NCI-H2196 treated with DMSO at 0.1 percent for 48 hours (cell line): ENCODE results near the gene KHK.
"Not testable (repeated sequence)": the region's sequence is repeated elsewhere in the genome, so short reads cannot be mapped to it uniquely, and the experiment has no call there.

Experiments used
- DNase-seq: peaks from one replicate; lab custom pipeline; 2025; ENCODE audit not compliant: unreplicated experiment; lab: John Stamatoyannopoulos, UW

Gene KHK

DNA sequence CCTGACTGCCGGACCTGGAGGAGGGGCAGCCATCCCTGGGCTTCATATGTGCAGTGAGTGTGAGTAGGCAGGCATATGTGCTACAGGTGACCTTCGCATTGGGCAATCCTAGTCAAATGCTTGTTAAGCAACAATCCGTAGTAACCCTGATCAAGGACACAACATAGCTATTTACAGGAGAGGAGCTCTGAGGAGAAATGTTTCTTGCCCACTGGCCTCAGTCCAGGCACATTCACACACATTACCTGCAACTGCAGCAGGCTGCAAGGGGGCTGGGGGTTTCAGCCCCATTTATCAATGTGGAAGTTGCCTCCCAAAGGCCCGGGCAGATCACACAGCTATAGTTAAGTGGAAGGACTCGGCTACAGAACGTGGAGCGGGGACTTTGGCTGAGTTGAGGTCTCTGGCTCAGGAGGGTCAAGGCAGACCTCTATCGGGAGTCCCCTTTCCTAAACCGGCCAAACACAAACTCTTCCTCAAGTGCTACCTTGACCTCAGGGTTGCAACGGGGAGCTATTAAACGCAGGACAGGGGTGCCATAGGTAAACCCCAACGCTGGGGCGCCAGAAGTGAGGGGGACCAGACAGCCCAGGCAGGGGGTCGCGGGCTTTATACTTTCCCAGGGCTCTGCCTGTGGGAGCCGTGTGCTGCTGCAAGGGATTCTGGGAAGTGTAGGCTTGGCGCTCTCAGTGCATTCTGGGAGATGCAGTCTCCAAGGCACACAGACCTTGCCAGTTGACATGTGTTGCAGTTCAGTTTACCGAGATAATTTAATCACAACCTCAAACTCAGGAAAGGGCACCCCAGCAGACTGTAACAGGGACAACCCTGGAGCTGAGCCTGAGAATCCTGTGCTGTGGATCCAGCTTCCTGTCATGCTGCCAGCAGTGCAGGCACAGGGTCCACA is 9.4 kb downstream of the KHK start:
- no peak for DNase-seq

DNA sequence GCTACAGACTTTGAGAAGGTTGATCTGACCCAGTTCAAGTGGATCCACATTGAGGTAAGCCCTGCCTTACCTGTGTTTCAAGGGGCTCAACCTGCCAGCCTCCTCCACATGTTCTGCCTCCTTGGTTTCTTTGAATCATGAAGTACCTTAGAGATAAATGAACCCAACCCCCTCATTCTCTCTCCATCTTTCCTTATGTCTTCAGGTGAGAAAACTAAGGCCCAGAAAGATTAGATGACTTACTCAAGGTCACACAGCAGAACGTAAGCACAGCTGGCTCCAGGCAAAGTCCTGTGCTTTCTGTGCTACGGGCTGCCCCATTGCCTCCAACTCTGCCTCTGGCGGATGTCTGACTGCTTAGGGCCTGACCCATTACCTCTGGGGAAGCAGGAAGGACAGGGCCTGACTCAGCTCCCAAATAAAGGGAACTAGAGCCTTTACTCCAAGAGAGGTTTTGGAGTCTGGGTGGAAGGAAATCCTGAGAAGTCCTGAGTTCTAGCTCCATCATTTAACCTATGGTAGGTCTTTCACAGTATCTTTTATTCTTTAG is 10.3 kb downstream of the KHK start:
- DNase-seq: no peak

DNA sequence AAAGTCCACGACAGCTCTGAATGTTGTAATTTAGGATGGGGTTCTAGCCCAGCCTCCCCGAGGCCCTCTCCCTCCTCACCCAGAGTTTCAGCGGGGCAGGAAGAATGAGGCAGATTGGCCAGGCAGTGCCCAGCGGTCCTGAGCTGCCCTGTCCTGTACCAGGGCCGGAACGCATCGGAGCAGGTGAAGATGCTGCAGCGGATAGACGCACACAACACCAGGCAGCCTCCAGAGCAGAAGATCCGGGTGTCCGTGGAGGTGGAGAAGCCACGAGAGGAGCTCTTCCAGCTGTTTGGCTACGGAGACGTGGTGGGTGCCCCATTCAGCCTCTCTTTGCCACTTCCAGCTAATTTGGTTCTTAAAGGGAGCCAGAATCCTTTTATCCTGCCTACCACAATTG is 10.8 kb downstream of the KHK start:
- no peak for DNase-seq

DNA sequence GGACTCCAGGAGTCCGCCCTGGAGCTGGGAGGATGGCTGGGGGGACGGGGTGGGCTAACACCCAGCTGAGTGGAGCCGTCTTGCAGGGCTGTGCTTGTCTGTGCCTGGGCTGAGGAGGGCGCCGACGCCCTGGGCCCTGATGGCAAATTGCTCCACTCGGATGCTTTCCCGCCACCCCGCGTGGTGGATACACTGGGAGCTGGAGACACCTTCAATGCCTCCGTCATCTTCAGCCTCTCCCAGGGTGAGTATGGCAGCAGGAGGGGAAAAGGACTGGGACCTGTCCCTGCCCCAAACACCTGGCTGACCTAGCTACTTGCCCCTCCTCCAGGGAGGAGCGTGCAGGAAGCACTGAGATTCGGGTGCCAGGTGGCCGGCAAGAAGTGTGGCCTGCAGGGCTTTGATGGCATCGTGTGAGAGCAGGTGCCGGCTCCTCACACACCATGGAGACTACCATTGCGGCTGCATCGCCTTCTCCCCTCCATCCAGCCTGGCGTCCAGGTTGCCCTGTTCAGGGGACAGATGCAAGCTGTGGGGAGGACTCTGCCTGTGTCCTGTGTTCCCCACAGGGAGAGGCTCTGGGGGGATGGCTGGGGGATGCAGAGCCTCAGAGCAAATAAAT is 12.9 kb downstream of the KHK start:
- DNase-seq: no peak

DNA sequence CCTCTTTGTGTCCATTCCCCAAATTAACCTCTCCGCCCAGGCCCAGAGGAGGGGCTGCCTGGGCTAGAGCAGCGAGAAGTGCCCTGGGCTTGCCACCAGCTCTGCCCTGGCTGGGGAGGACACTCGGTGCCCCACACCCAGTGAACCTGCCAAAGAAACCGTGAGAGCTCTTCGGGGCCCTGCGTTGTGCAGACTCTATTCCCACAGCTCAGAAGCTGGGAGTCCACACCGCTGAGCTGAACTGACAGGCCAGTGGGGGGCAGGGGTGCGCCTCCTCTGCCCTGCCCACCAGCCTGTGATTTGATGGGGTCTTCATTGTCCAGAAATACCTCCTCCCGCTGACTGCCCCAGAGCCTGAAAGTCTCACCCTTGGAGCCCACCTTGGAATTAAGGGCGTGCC is 13.5 kb downstream of the KHK start:
- no peak for DNase-seq

DNA sequence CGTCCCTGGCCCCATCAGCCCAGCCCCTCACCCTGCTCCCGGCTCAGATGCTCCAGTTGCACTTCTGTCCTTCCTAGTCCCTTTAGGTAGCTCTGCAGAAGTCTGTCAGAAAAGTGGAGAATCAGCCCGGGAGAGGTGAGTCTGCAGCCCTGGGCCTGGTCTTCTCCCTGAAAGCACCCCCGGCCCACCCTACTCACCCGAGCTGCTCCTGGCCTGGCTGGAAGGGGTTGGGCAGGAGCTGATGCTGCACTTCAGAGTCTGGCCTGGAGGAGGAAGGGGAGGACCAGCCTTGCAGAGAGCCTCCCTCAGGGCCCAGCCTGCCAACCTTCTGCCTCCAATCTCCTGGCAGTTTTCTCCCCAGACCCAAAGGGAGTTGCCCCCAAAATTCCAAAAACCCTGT is 15.8 kb downstream of the KHK start:
- DNase-seq: no peak

DNA sequence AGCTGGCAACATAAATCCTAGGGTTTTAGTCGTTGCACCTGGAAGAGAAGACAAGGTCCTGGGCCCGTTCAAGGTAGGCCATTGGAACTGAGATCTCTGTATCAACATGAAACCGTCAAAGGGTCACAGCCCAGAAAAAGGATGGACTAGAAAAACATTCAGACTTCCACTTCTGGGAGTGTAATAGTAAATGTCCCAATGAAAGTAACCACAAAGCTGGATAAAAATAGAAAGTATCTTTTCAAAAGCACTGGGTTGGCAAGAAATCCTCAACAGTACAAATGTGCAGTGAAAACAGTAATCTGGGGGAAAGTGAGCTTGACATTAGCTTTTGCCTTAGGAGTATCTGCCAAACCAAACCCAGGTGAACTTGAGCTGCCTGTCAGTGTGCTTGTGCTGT is 19.4 kb downstream of the KHK start:
- DNase-seq: no peak

DNA sequence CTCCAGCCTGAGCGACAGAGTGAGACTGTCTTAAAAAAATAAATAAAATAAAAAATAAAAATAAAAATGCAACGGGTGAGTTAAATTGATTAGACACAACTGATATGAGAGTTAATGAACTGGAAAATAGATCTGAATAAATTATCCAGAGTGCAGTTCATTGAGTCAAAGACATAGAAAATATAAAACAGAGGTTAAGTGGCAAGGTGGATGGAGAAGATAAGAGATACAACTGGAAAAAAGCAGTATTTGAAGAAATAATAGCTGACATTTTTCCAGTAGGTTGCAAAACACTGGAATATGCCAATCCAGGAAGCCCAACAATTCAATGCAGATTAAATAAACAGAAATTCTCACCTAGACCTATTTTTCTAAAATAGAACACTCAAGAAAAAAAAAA is 21.6 kb downstream of the KHK start:
- no peak for DNase-seq

DNA sequence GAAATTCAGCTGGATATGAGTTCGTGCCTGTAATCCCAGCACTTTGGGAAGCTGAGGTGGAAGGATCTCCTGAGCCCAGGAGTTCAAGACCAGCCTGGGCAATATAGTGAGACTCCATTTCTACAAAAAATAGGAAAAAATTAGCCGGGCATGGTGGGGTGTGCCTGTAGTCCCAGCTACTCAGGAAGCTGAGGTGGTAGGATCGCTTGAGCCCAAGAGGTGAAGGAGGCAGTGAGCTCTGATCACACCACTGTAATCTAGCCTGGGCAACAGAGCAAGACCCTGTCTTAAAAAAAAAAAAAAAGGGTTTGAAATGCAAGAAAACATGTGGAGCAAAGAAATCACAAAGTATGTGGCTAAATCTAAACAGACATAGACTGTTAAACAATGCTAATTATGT is 22.5 kb downstream of the KHK start:
- no peak for DNase-seq

DNA sequence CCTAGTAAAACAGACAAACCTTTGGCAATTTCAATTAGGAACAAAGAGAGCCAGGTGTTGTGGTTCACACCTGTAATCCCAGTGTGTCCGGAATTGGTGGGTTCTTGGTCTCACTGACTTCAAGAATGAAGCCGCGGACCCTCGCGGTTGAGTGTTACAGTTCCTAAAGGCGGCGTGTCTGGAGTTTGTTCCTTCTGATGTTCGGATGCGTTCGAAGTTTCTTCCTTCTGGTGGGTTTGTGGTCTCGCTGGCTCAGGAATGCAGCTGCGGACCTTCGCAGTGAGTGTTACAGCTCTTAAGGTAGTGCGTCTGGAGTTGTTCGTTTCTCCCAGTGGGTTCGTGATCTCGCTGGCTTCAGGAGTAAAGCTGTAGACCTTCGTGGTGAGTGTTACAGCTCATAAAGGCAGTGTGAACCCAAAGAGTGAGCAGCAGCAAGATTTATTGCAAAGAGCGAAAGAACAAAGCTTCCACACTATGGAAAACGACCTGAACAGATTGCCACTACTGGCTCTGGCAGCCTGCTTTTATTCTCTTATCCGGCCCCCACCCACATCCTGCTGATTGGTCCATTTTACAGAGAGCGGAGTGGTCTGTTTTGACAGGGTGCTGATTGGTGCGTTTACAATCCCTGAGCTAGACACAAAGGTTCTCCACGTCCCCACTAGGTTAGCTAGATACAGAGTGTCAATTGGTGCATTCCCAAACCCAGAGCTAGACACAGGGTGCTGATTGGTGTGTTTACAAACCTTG is 24.2 kb downstream of the KHK start:
- DNase-seq: not testable (repeated sequence)

DNA sequence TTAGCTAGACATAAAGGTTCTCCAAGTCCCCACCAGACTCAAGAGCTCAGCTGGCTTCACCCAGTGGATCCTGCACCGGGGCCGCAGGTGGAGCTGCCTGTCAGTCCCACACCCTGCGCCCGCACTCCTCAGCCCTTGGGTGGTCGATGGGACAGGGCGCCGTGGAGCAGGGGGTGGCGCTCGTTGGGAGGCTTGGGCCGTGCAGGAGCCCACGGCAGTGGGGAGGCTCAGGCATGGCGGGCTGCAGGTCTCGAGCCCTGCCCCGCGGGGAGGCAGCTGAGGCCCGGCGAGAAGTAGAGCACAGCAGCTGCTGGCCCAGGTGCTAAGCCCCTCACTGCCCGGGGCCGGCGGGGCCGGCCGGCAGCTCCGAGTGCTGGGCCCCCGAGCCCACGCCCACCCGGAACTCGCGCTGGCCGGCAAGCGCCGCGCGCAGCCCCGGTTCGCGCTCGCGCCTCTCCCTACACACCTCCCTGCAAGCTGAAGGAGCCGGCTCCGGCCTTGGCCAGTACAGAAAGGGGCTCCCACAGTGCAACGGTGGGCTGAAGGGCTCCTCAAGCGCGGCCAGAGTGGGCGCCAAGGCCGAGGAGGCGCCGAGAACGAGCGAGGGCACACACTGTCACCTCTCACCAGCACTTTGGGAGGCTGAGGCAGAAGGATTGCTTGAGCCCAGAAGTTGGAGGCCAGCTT is 25.0 kb downstream of the KHK start:
- not testable (repeated sequence) for DNase-seq

DNA sequence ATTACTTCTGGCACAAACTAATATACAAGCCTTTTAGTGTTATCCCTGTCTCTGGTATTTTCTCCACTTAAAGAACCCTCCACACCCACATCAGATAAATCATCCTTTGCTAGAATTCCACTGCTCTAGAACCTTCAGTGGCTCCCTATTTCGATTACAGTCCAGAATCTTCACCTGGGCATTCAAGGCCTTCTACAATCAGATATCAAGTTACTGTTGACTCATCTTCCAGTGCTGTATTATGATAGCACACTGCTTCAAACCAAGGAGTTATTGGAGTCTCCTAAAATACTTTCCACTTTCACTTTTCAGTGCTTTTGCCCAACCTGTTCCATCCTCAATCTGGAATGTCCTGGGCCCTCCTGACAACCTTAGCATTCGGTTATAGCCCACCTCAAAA is 28.9 kb downstream of the KHK start:
- no peak for DNase-seq

DNA sequence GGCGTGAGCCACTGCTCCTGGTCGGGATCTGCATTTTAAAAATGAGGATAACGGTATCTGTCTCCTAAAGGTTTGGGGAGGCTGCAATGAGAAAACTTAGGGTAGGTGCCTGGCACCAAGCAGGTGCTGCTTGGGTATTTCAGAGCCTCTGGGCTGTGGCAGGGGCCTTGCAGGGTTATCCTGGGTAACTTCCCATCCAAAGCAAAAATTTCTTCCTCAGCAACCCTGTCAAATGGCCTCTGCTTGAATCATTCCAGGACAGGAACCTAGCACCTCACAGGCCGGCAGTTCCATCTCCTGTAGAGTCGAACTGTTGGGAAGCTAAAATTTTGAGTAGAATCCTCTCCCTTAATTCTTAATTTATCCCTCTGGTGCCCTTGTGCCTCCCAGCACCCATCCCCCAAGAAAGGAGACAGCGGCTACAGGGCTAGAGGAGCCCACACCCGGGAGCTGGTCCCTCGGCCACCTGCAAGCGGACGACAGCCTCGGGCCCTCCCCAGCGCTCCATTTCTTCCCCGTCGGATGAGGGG is 31.5 kb downstream of the KHK start:
- DNase-seq: no peak

DNA sequence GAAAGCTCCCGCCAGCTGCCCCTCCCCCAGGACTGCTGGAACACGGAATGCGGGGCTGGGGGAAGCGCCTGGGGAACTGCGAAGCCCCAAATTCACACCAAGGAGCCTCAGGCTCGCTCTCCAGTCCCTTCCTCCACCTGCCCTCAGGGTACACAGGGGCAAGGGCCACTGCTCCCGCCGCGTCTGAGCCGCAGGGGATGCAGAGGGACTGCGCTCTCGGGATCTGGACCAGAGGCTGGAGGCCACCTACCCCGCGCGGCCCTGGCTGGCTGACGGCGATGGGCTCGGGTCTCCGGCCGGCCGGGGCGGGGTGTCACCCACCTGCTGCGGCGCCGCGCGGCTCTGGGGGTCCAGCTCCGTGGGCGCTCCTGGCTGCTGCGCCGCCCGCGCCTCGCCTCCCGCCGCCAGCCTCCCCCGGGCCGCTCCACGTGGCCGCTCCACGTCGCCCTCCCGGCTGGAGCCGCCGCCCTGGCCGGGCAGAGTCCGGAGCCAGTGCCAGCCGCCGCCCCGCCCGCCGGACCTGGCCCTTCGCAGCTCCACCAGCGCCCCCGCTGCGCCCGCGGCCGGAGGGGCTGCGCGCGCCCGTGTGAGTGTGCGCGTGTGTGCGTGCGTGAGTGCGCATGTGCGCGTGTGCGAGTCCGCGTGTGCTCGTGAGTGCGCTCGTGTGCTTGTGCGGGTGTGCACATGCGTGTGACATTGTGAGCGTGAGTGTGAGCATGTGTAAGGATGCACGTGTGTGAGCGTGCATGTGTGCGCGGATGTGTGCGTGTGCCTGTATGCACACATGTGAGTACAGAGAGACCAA is 32.2 kb downstream of the KHK start, which contains the start of gene CGREF1:
CGREF1 (minus strand) TSS at position 604 of the 805 bp plus-strand sequence. CDS start 14,762 bp downstream, outside the sequence.
- no peak for DNase-seq

DNA sequence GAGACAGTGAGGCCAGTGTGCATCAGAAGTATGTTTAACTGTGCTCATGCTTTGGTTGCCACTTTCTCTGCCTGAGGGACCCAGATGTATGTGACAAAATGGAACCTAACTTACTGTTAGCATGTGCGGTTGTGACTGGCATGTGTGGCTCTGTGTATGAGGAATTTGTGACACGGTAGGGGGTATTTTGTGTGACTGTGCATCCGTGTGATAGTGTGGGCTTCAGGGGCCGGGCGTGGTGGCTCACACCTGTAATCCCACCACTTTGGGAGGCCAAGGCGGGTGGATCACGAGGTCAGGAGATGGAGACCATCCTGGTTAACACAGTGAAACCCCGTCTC is 32.7 kb downstream of the KHK start:
- not testable (repeated sequence) for DNase-seq

DNA sequence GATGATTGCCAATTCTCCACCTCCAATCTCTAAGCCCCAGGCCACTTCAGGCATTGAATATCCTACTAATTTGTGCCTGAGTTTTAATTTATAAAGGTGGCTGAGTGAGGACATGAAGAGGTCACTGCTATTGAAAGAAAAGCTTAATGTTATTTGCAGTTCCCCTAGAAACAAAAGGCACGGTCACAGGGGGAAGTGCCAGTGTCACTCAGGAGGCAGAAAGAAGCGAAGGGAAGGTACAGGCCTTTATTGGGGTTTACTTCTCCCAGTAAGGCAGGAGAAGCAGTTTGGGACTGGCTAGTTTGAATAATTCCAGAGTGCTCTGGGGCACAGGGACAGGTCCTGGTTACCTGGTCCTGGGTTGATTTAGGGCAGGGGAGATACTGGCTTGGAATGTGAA is 35.3 kb downstream of the KHK start:
- DNase-seq: no peak

DNA sequence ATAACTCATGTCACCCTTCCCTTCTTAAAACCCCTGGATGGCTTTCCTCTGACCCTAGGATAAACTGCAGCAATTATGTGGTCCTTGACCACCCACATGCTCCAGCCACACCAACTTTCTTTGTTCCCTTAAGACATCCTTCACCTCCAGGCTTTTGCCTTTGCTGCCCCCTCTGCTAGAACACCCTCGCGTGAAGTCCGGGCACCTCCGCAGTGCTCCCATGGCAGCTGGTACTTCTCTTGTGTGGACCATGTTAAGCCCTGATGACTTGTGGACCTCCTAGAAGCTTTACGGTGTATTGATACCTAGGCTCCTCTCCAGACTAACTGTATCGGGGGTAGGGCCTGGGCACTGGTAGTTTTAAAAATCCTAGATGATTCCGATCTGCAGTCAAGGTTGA is 36.2 kb downstream of the KHK start:
- no peak for DNase-seq

DNA sequence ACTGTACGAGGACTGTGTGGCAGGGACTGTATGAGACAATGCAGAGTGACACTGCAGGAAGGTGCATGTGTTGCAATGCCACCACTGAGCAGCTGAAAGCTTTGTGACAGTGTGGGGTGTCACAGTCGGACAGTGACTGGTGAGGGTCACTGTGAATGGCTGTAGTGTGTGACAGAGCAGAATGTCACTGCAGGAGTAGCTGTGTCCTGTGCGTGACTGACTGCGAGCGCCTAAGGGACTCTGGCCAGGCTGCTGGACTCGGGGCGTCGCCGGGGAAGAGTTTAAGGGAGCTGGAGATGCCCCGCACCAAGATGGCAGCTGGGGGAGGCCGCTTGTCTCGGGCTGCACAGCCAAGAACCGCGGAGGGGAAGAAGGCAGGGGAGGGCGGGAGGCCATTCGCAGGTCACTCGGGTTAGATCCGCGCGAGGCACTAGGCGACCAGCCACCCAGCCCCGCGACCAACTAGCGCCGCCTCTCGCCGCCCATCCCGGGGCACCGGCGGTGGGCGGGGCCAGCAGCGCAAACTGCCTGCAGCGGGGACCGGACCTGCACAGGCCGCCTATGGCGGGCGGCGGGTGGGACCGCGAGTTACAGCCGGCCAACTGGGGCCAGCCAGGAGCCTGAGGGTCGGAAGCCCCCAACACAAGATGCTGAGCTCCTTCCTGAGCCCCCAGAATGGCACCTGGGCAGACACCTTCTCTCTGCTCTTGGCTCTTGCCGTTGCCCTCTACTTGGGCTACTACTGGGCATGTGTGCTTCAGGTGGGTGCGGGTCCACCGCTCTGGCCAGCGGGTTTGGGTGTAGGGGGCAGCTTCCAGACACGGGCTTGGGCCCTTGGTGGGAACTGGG is 37.0 kb downstream of the KHK start, which contains the start of gene ABHD1:
ABHD1 (plus strand) TSS at position 514 of the 849 bp plus-strand sequence; CDS start at position 648, 134 bp downstream.
- no peak for DNase-seq

DNA sequence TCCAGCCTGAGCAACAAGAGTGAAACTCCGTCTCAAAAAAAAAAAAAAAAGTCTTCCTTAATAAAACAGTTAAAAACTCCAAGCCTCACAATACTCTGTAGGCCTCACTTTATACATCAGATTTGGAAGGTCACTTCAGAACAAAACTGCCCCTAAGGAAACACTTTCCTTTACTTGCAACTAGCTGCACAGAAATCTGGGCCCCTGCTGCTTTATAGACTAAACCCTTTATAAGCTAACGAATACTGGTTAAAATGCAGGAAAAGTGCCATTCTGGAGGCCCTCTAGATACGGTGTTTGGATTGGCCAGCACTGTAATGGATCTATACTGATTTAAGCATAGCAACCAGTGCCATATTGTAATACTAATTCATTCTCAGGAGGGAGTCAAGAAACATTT is 38.5 kb downstream of the KHK start:
- DNase-seq: no peak
